ENCODE data around the gene ZNF396.
A peak's percentile ranks its signal among the peaks of the same experiment; 100 is the strongest.

Gene ZNF396

DNA sequence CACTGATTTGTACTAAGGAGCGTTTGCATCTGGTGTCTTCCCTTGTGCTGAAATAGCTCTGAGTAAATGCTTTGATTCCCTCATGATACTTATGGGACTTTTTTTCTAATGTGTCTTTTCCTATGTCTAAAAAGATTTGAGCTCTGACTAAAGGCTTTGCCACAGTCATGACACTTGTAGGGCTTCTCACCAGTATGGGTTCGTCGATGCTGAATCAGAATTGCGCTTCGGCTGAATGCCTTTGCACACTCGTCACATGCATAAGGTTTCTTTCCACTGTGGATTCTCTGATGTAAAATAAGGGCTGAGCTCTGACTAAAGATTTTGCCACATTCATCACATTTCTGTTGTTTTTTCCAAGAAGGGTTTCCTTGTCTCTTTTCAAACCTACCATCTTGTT lies 8.0 kb downstream of the ZNF396 start:
- no peak overlapping the region for H3K27ac ChIP-seq
- TF ChIP-seq, protein P1, sequence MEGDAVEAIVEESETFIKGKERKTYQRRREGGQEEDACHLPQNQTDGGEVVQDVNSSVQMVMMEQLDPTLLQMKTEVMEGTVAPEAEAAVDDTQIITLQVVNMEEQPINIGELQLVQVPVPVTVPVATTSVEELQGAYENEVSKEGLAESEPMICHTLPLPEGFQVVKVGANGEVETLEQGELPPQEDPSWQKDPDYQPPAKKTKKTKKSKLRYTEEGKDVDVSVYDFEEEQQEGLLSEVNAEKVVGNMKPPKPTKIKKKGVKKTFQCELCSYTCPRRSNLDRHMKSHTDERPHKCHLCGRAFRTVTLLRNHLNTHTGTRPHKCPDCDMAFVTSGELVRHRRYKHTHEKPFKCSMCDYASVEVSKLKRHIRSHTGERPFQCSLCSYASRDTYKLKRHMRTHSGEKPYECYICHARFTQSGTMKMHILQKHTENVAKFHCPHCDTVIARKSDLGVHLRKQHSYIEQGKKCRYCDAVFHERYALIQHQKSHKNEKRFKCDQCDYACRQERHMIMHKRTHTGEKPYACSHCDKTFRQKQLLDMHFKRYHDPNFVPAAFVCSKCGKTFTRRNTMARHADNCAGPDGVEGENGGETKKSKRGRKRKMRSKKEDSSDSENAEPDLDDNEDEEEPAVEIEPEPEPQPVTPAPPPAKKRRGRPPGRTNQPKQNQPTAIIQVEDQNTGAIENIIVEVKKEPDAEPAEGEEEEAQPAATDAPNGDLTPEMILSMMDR (conservative IDR thresholded peaks at IDR 0.05), result no peak
- TF ChIP-seq ZFX (IDR thresholded peaks at IDR 0.05), result no peak

DNA sequence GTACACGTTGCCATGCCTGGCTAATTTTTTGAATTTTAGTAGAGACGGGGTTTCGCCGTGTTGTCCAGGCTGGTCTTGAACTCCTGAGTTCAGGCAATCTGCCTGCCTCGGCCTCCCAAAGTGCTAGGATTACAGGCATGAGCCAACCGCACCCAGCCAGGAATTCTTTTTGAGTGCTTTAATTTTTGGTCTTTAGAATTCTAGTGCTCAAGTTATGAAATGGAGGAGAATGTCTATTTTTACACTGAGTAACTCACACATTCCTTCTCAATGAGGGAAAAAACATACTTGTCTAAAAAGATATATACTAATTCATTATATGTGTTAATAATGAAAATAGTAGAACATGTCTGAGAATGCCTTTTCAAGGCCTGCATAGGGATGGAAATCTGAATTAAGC lies 8.5 kb downstream of the ZNF396 start:
- no peak for TF ChIP-seq ZFX (IDR thresholded peaks at IDR 0.05)
- H3K27ac ChIP-seq, result no peak overlapping the region

DNA sequence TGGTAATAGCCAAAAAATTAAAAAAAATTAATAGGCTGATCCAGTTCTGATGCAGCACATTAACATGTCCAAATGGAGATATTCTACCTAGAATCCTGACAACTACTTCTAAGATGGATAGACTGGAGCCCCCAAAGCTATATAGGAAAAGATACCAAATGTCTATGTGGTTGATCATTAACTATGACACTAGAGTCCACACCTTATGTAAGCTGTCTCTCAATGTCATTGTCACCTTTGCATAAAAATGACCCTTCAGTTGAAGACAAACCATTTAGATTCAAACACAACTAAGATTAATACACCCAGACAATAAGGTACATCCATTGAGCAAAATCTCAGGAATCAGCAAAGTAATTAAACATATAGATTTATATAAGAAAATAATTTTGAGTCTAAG lies 14.6 kb downstream of the ZNF396 start:
- no peak overlapping the region for H3K27ac ChIP-seq
- TF ChIP-seq, protein P1 (conservative IDR thresholded peaks at IDR 0.05), result no peak
- no peak for TF ChIP-seq ZFX (IDR thresholded peaks at IDR 0.05)

DNA sequence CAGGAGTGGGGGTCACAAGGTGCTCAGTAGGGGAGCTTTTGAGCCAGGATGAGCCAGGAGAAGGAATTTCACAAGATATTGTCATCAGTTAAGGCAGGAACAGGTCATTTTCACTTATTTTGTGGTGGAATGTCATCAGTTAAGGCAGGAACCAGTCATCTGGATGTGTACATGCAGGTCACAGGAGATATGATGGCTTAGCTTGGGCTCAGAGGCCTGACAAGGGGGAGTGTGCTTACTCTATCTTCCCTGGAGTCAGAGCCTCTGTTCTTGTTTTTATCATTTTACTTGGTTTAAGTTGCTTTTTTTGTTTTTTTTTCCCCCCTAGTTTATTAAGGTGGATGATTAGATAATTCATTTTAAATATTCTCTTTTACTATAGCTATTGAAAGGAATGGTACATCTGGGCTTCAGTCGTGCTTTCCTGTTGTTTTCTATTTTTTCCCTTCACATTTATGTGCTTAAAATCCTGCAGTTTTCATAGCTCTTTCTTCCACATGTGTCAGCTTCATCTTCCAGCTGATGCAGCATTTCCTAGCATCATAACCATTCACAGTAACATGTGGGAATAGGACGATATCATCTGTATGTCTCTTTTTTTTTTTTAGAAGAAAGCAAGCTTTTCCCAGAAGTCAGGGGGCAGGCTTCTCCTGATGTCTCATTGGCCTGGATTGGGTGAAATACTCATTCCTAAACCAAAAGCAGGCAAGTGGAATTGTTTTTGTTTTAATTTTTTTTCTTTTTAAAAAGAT lies 15.4 kb downstream of the ZNF396 start:
- TF ChIP-seq ZFX (IDR thresholded peaks at IDR 0.05), result no peak
- TF ChIP-seq, protein P1 (conservative IDR thresholded peaks at IDR 0.05), result no peak
- H3K27ac ChIP-seq, result no peak overlapping the region

DNA sequence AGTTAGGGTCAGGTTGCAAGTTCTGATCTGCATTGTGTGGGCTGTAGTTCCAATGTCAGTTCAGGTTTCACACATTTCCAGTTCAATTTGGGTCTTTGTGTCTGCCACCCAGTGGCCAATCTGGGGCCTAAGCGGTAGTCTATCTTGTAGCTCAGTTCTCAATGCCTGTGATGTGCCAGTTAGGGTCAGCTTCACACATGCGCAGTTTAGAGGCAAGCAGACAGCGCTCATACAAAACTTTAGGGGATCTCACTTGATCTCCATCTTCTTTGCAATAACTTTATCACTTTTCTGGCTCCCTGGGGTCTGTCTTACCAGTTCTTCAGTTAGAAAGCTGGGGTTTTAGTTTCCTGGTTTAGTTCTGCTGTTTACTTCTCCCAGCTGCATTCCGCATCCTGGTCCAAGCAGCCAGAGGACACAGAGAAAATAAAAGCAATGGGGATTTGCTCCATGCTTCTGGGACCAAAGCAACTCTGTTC lies 22.0 kb downstream of the ZNF396 start:
- H3K27ac ChIP-seq, result no peak overlapping the region
- TF ChIP-seq, protein P1 (conservative IDR thresholded peaks at IDR 0.05), result peak; percentile 78
- no peak for TF ChIP-seq ZFX (IDR thresholded peaks at IDR 0.05)

DNA sequence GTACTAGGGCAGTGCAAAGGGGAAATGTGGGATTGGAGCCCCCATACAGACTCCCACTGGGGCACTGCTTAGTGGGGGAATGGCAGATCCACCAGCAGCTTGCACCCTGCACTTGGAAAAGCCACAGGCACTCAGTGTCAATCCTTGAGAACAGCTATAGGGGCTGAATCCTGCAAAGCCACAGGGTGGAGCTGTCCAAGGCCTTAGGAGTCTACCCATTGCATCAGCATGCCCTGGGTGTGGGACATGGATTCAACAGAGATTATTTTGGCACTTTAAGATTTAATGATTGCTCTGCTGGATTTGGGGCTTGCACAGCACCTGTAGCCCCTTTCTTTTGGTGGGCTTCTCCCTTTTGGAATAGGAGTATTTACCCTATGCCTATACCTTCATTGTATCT lies 24.4 kb downstream of the ZNF396 start:
- no peak for TF ChIP-seq ZFX (IDR thresholded peaks at IDR 0.05)
- TF ChIP-seq, protein P1 (conservative IDR thresholded peaks at IDR 0.05), result no peak
- no peak overlapping the region for H3K27ac ChIP-seq

DNA sequence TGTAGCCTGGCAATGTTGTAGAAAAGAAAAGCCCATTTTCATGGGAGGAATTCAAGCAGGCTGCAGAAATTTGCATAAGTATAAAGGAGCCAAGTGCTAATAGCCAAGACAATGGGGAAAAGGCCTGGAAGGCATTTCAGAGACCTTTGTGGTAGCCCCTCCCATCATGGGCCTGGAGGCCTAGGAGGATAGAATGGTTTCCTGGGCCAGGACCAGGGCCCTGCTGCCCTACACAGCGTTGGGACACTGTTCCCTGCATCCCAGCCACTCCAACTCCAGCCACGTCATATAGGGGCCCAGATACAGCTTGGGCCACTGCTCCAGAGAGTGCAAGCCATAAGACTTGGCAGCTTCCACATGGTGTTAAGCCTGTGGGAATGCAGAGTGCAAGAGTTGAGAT lies 24.9 kb downstream of the ZNF396 start:
- TF ChIP-seq, protein P1 (conservative IDR thresholded peaks at IDR 0.05), result no peak
- TF ChIP-seq ZFX (IDR thresholded peaks at IDR 0.05), result no peak
- H3K27ac ChIP-seq, result no peak overlapping the region

DNA sequence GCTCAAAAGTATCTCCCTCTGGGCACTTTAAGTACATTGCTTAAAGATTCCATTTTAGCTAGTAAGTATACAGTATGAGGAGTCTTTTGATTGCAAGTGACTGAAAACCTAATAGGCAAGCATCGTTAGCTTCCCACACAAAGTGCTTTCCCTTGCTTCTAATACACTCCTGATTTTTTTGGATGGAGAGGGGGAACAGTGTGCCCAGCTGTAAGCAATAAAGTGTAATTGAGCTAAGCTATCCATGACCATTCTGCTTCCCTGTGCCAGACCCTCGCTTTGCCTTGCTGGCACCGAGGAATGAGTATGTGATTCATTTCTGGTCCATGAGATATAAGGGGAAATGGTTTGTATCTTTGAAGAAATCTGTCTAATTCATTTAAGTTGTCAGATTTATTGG lies 29.1 kb downstream of the ZNF396 start:
- TF ChIP-seq, protein P1 (conservative IDR thresholded peaks at IDR 0.05), result no peak
- TF ChIP-seq ZFX (IDR thresholded peaks at IDR 0.05), result no peak
- no peak overlapping the region for H3K27ac ChIP-seq
